Cerebellar nuclear complex (tissue), 1 donor: Measurements from ENCODE around the gene IQSEC1.
"Not testable (repeated sequence)": the region's sequence is repeated elsewhere in the genome, so short reads cannot be mapped to it uniquely, and the experiment has no call there.

ENCODE experiments used
- DNase-seq, 2 experiments: peaks; one replicate each; lab custom pipeline; 2025; lab: John Stamatoyannopoulos, UW

The IQSEC1 gene

GRCh38 chr3:12893247-12893646 is 180.0 kb downstream of the IQSEC1 start:
- DNase-seq, result no peak

- DNase-seq, result no peak
Measured at GRCh38 chr3:12892840-12893189, 180.4 kb downstream of the IQSEC1 start.

GRCh38 chr3:12891985-12892839 is 181.0 kb downstream of the IQSEC1 start:
- DNase-seq, result peak in 1 of 2 experiments; percentile 30

GRCh38 chr3:12891391-12891984 is 181.7 kb downstream of the IQSEC1 start:
- no peak for DNase-seq

GRCh38 chr3:12890610-12891390 is 182.4 kb downstream of the IQSEC1 start:
- DNase-seq, result no peak

GRCh38 chr3:12886736-12887135 is 186.5 kb downstream of the IQSEC1 start:
- DNase-seq, result peak in 1 of 2 experiments; percentile 16

- DNase-seq, result no peak
Measured at GRCh38 chr3:12886106-12886679, 187.0 kb downstream of the IQSEC1 start.

GRCh38 chr3:12885583-12885930 is 187.7 kb downstream of the IQSEC1 start:
- no peak for DNase-seq

GRCh38 chr3:12884790-12885582 is 188.2 kb downstream of the IQSEC1 start:
- no peak for DNase-seq

- DNase-seq, result peak in 1 of 2 experiments; percentile 28
Measured at GRCh38 chr3:12884186-12884680, 189.0 kb downstream of the IQSEC1 start.

GRCh38 chr3:12882336-12883310 is 190.6 kb downstream of the IQSEC1 start:
- DNase-seq, result no peak

- DNase-seq, result not testable (repeated sequence)
Measured at GRCh38 chr3:12881858-12882257, 191.4 kb downstream of the IQSEC1 start.

GRCh38 chr3:12879191-12879815 is 193.9 kb downstream of the IQSEC1 start:
- DNase-seq, result no peak

GRCh38 chr3:12878758-12879157 is 194.5 kb downstream of the IQSEC1 start:
- not testable (repeated sequence) for DNase-seq

GRCh38 chr3:12878141-12878574 is 195.1 kb downstream of the IQSEC1 start:
- DNase-seq, result no peak

- no peak for DNase-seq
Measured at GRCh38 chr3:12877040-12877439, 196.2 kb downstream of the IQSEC1 start.

GRCh38 chr3:12875857-12876836 is 197.1 kb downstream of the IQSEC1 start:
- DNase-seq, result no peak

GRCh38 chr3:12871404-12871983 is 201.7 kb downstream of the IQSEC1 start:
- no peak for DNase-seq
